B cell (primary cell): ENCODE results near the gene ZNF835. TPM values are rescaled to one million over a fixed set of nuclear protein-coding genes. Genes with fewer than 3 reads are reported as not detected.

Experiments used
- ATAC-seq: fragments of 200-7000 bp; cut with Tn5 transposase; one replicate; pipeline ENCODE4 v1.10.0; 2021; ENCODE audit warnings: low read depth, mild to moderate bottlenecking, moderate number of reproducible peaks, moderate library complexity
- CTCF ChIA-PET: fragments of 350-600 bp; sonication (Branson Sonifier 250); formaldehyde crosslinking; loops from one replicate; lab custom pipeline; 2021; ENCODE audit warnings: antibody characterized with exemption, inconsistent platforms; lab: Charles Lee
- POLR2A ChIA-PET: fragments of 350-600 bp; sonication (Branson Sonifier 250); formaldehyde crosslinking; loops from one replicate; lab custom pipeline; 2021; ENCODE audit warnings: antibody characterized with exemption; lab: Charles Lee
- DNase-seq: peaks from one replicate; pipeline ENCODE4 v3.0.0; 2013
- H2AFZ ChIP-seq: 2 replicates; pipeline ENCODE4 v1.6.1; 2012; ENCODE audit warnings: mild to moderate bottlenecking, low read depth, low read length; ENCODE audit not compliant: insufficient read depth, poor library complexity, severe bottlenecking
- H3K27ac ChIP-seq, 2 donors: 1 replicate in 1 of 2; 2 replicates in 1 of 2; pipeline ENCODE4 v1.5.1; 2012 to 2013; ENCODE audit warnings: low read length in 2 of 2, mild to moderate bottlenecking in 2 of 2, moderate library complexity in 1 of 2
- H3K27me3 ChIP-seq, 4 experiments: fragments of 200-600 bp in 1 of 4; sonication (generic) in 1 of 4; replicated peaks in 1 of 4; 1 replicate in 2 of 4; 2 replicates in 2 of 4; pipeline versions ENCODE4 v1.6.1 to v1.7.0; 2013 to 2016; ENCODE audit warnings: low read length in 3 of 4, mild to moderate bottlenecking in 2 of 4, mixed read lengths in 1 of 4, moderate library complexity in 1 of 4; ENCODE audit not compliant: insufficient read depth in 4 of 4, control insufficient read depth in 3 of 4; ENCODE audit errors: control extremely low read depth in 1 of 4
- H3K36me3 ChIP-seq, 2 experiments: replicated peaks in 1 of 2; 1 replicate in 1 of 2; 2 replicates in 1 of 2; pipeline versions ENCODE4 v1.6.1 to v1.7.1; 2013; ENCODE audit warnings: low read length in 1 of 2; ENCODE audit not compliant: insufficient read depth in 2 of 2, control insufficient read depth in 1 of 2; ENCODE audit errors: control extremely low read depth in 1 of 2, extremely low read depth in 1 of 2
- H3K4me1 ChIP-seq, 2 donors: fragments of 200-600 bp in 1 of 2; sonication (generic) in 1 of 2; 1 replicate in 1 of 2; 2 replicates in 1 of 2; pipeline versions ENCODE4 v1.5.1 to v1.6.1; 2013 to 2017; ENCODE audit warnings: low read length in 2 of 2; ENCODE audit not compliant: control insufficient read depth in 2 of 2, insufficient read depth in 2 of 2
- H3K4me2 ChIP-seq: replicated peaks from 2 replicates; pipeline ENCODE3; 2012; ENCODE audit warnings: mild to moderate bottlenecking, low read depth, low read length; ENCODE audit not compliant: poor library complexity, severe bottlenecking
- H3K4me3 ChIP-seq, 5 experiments: fragments of 200-600 bp in 1 of 5; sonication (generic) in 1 of 5; 1 replicate in 3 of 5; 2 replicates in 2 of 5; pipeline versions ENCODE4 v1.5.1 to v1.7.0; 2011 to 2016; ENCODE audit warnings: low read length in 4 of 5, mild to moderate bottlenecking in 4 of 5, low read depth in 2 of 5, control low read depth in 1 of 5, moderate library complexity in 1 of 5; ENCODE audit not compliant: insufficient read depth in 1 of 5; ENCODE audit errors: control extremely low read depth in 1 of 5, extremely low read depth in 1 of 5
- H3K79me2 ChIP-seq: fragments of 200-600 bp; sonication (generic); one replicate; pipeline ENCODE4 v1.6.0; 2016; ENCODE audit warnings: low read length; ENCODE audit not compliant: control insufficient read depth, insufficient read depth
- H3K9ac ChIP-seq: fragments of 200-600 bp; sonication (generic); 2 replicates; pipeline ENCODE4 v1.6.1; 2017; ENCODE audit warnings: mild to moderate bottlenecking, low read length, moderate library complexity
- H3K9me3 ChIP-seq, 3 donors: one replicate each; pipeline versions ENCODE4 v1.6.1 to v1.7.1; 2013; ENCODE audit warnings: low read length in 2 of 3; ENCODE audit not compliant: control insufficient read depth in 2 of 3, insufficient read depth in 1 of 3; ENCODE audit errors: control extremely low read depth in 1 of 3
- H4K20me1 ChIP-seq: 2 replicates; pipeline ENCODE4 v1.6.0; 2012; ENCODE audit warnings: mild to moderate bottlenecking, low read length; ENCODE audit not compliant: insufficient read depth, control insufficient read depth, poor library complexity, severe bottlenecking
- H3K27ac Mint-ChIP-seq: one replicate; pipeline ENCODE4 v1.8.0; 2021; ENCODE audit warnings: mixed read lengths
- H3K27me3 Mint-ChIP-seq: one replicate; pipeline ENCODE4 v1.8.0; 2021; ENCODE audit warnings: mixed read lengths
- H3K4me1 Mint-ChIP-seq: one replicate; pipeline ENCODE4 v1.8.0; 2021; ENCODE audit warnings: mixed read lengths
- H3K4me3 Mint-ChIP-seq: one replicate; pipeline ENCODE4 v1.8.0; 2021; ENCODE audit warnings: mixed read lengths
- H3K9me3 Mint-ChIP-seq: one replicate; pipeline ENCODE4 v1.8.0; 2022; ENCODE audit warnings: mixed read lengths; ENCODE audit not compliant: insufficient read depth
- CTCF ChIP-seq: fragments of 200-600 bp; IDR thresholded peaks from one replicate; pipeline ENCODE4 v1.8.0; 2022; ENCODE audit warnings: antibody characterized with exemption, mild to moderate bottlenecking
- EZH2 ChIP-seq: IDR thresholded peaks from 2 replicates; pipeline ENCODE4 v1.6.1; 2012; ENCODE audit warnings: borderline replicate concordance, low read depth, mild to moderate bottlenecking, moderate library complexity, low read length; ENCODE audit not compliant: insufficient read depth, poor library complexity, severe bottlenecking
- WGBS: methylation state at CpG from one replicate; pipeline ENCODE4 v1.1.5; 2013; ENCODE audit warnings: missing lambda C conversion rate; ENCODE audit not compliant: insufficient coverage; 5-methylcytosine and 5-hydroxymethylcytosine counted together
- intact Hi-C: fragments of 100-400 bp; cut with micrococcal nuclease; formaldehyde crosslinking; loops from one replicate; pipeline ENCODE4 v1.10.0; 2022
- polyA minus RNA-seq: library from RNA; depleted of rRNA, polyadenylated mRNA; stranded (reverse); fragments of >200 nt; gene quantifications from 2 replicates; pipeline ENCODE4 v1.2.3, GENCODE V29; 2012
- polyA plus RNA-seq: library from polyadenylated mRNA; depleted of rRNA; stranded (reverse); fragments of >200 nt; gene quantifications from 2 replicates; pipeline ENCODE4 v1.2.3, GENCODE V29; 2012
- total RNA-seq, 2 donors: library from RNA; stranded (reverse); fragments of 120-200 nt in 1 of 2; gene quantifications; 1 replicate in 1 of 2; 2 replicates in 1 of 2; pipeline versions ENCODE4 v1.2.3 to v1.2.4, GENCODE V29; 2013 to 2022

The ZNF835 gene
- total RNA-seq (7.0 and 10.1 TPM in 2 replicates), polyA plus RNA-seq (2.1 and 4.3 TPM in 2 replicates), polyA minus RNA-seq (6.8 and 7.4 TPM in 2 replicates)
- total RNA-seq (2013) = 3.8 TPM

GRCh38 chr19:56671613-56671994 lies at the start of gene ZNF835:
Gene ZNF835 (minus strand): TSS chr19:56671757. CDS start chr19:56665198, 6,559 bp downstream.
- ChIA-PET POLR2A (no interaction called here), CTCF (no interaction called here)
- Mint-ChIP-seq H3K4me1 (peaks cover 14% of the 10 kb centered on the region), H3K9me3 (no peaks in the 10 kb centered on the region), H3K27me3 (no peaks in the 10 kb centered on the region), H3K4me3 (peak within 1 kb of the TSS; percentile 98), H3K27ac (peak within 1 kb of the TSS; percentile 89)
- TF ChIP-seq CTCF = peak; percentile 33
- no peak for TF ChIP-seq EZH2
- DNase-seq = peak; percentile 92
- intact Hi-C loops = loop anchor here (1.0 to 5.0 kb wide), 5 partner anchors 104 to 1636 kb away; partner anchors contain the start of genes ERVK3-1, ZFP28, ZNF470 and ZNF582
- Histone ChIP-seq H3K4me3 (peak within 1 kb of the TSS; percentile 27 to 83 (median 72)), H3K4me1 (peaks cover 9 to 18% of the 10 kb centered on the region in 2 donors), H3K9me3 (peaks cover 0 to 51% (median 0%) of the 10 kb centered on the region in 3 donors), H3K27ac (no peak within 1 kb of the TSS), H3K79me2 (peaks cover 14% of the 10 kb centered on the region), H4K20me1 (no peaks in the 10 kb centered on the region), H3K27me3 (no peaks in the 10 kb centered on the region), H3K9ac (peak within 1 kb of the TSS; percentile 72), H3K36me3 (no peaks in the 10 kb centered on the region), H2AFZ (peak within 1 kb of the TSS; percentile 89), H3K4me2 (peak within 1 kb of the TSS; percentile 85)
- peak; percentile 98 for ATAC-seq
- WGBS = 11% methylated on average over 32 of the region's 32 CpGs

DNA sequence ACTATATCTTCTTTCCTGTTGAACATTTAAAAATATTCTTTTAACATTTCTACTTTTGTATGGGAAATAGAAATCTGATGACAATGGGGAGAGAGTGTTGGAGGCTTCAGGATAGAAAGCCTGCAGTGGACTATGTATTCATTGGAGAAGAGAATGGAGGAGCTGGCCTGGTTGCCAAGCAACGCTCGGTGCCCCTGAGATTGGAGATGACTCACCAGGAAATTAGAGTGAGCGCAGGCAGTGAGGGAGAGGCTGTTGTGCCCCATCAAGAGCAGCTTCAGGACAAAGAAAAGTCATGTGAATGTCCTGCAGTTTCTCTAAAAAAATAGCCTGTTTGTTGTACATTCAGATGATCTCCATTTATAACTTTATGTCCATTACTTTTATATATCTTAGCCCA lies 48.7 kb upstream of the ZNF835 start:
- intact Hi-C loops = no loop called here
- CTCF ChIA-PET = interaction anchor here (1.2 kb wide), 1 partner anchor 307 kb away, joined by 3 read pairs; no protein-coding TSS in a partner anchor
- Mint-ChIP-seq H3K27me3 (no peaks in the 10 kb centered on the region), H3K4me1 (no peaks in the 10 kb centered on the region), H3K4me3 (no peak overlapping the region), H3K27ac (no peak overlapping the region), H3K9me3 (peaks cover 14% of the 10 kb centered on the region)
- ATAC-seq (no peak), DNase-seq (no peak)
- Histone ChIP-seq H3K4me2 (no peak overlapping the region), H3K27me3 (no peaks in the 10 kb centered on the region), H3K27ac (no peak overlapping the region), H3K9me3 (peaks cover 0 to 38% (median 0%) of the 10 kb centered on the region in 3 donors), H2AFZ (no peak overlapping the region), H3K4me1 (no peaks in the 10 kb centered on the region), H3K9ac (no peak overlapping the region), H3K36me3 (no peaks in the 10 kb centered on the region), H3K79me2 (no peaks in the 10 kb centered on the region), H3K4me3 (no peak overlapping the region), H4K20me1 (no peaks in the 10 kb centered on the region)
- no peak for TF ChIP-seq EZH2
- 16% methylated on average over 3 of the region's 3 CpGs for WGBS
- POLR2A ChIA-PET = no interaction called here
